ENCODE data around the gene CYP26A1. TPM values are rescaled to one million over a fixed set of nuclear protein-coding genes. Genes with fewer than 3 reads are reported as not detected.

The CYP26A1 gene
- total RNA-seq, 2 donors from 2014 or later, result 0.29 TPM; not detected in 1

- ATAC-seq (no peak), DNase-seq (no peak)
- intact Hi-C loops (cut with DNase I), result no loop called here
Measured at GRCh38 chr10:93063144-93063976, 10.3 kb upstream of the CYP26A1 start.

GRCh38 chr10:93063977-93064660 lies 9.6 kb upstream of the CYP26A1 start:
- intact Hi-C loops (cut with DNase I), result no loop called here
- ATAC-seq (no peak), DNase-seq (no peak)

DNA sequence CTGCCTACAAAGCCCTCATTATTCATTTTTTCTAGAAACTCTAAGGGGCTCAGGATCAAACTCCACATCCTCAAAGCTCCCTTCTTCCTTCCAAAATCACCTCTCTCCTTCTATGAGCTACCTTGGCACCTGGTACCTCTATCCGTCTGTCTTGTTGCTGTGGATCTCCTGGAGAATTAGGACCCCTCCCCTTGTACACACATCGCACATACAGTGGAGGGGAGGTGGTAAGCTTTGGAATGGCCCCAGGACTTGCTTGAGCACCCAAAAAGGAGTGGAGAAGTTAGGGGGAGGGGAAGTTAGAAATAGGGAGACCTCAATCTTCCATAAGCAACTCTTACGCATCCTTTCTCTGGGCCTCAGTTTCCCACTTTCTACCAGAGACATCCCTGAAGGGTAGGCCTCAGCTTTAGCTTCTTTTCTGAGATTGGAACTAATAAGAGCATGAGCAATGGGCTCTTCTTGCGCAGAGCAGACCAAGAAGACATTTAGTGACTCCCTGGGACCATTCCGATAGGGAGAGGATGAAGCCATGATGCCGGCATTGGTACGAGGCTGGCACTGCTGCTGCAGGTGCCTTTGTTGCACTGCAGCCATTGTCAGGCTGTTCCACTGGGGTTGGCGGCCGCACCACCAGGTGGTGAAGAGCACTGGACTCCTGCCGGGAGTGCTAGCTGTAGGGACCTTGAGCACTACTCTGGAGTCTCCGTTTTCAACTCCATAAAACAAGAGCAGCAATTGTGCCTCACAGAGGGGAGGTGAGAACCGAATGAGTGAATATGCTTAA lies 8.6 kb upstream of the CYP26A1 start:
- DNase-seq, result no peak

DNA sequence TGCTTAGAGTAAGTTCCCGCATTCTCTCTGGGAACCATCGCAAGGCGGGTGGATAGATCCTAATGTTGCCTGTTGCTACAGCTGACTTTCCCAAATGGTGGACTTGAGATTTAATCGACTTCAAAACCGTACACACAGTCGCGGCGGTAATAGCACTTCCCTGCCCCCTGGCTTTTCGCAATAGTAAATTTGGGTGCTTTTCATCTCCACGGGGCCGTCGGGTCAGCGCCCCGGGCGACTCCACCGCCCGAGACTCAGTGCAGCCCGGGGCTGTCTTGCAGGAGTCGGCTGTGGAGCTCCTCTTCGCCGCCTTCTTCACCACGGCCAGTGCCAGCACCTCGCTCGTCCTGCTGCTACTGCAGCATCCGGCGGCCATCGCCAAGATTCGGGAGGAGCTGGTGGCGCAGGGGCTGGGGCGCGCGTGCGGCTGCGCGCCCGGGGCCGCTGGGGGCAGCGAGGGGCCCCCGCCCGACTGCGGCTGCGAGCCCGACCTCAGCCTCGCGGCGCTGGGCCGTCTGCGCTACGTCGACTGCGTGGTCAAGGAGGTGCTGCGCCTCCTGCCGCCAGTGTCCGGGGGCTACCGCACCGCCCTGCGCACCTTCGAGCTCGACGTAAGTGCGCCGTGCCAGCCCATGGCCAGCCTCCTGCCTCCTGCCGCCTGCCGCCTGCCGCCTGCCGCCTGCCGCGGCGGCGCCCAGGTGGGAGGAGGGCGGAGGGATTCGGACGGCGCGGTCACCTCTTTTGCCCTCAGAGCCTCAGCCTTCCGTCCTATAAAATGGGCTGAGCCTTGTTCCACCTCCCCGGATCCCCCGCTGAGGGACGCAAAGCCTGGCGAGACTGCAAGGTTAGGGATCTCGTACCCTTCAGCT lies 7.8 kb upstream of the CYP26A1 start:
- ATAC-seq (no peak), DNase-seq (no peak)
- intact Hi-C loops (cut with DNase I), result no loop called here

More for the DNA sequence above, 8.6 kb upstream of the CYP26A1 start:
- intact Hi-C loops (cut with DNase I), result no loop called here
- no peak for ATAC-seq

- ATAC-seq (no peak), DNase-seq (no peak)
- intact Hi-C loops (cut with DNase I), result no loop called here
Measured at GRCh38 chr10:93066544-93066913, 7.2 kb upstream of the CYP26A1 start.

- no peak for DNase-seq
- intact Hi-C loops (cut with DNase I), result no loop called here
- ATAC-seq, result no peak
Measured at GRCh38 chr10:93067443-93068365, 6.0 kb upstream of the CYP26A1 start.

DNA sequence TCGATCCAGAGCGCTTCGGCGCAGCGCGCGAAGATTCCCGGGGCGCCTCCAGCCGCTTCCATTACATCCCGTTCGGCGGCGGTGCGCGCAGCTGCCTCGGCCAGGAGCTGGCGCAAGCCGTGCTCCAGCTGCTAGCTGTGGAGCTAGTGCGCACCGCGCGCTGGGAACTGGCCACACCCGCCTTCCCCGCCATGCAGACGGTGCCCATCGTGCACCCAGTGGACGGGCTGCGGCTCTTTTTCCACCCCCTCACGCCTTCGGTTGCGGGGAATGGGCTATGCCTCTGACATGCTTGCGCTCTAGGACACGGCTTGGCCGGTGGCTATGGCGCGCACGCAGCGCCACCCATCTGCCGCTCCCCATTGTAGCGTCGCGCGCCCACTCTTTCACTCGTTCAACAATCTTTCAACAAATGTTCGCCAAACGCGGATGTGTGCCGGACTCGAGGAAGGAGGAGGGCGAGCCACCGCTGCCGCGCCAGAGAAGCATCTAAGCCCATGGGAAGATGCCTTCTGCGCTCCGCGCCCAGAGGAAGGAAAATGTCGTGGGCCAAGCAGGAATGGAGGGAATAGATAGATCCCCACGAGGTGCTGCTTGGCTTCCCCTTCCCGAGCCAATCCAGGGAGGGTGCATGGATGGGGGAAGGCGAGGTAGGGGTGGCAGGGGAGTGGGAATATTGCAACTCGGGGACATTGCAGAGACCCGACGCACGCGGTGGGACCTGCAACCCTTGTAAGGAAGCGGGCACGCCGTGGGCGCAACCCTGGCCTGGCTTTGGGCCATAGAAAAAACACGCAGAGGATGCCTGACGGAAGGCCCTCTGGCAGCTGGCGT lies 5.1 kb upstream of the CYP26A1 start:
- DNase-seq (no peak), ATAC-seq (peak in 1 of 2 donors; percentile 28)
- intact Hi-C loops (cut with DNase I), result no loop called here

GRCh38 chr10:93069245-93069561 lies 4.5 kb upstream of the CYP26A1 start:
- DNase-seq, result no peak
- intact Hi-C loops (cut with DNase I), result no loop called here
- ATAC-seq, result no peak

DNA sequence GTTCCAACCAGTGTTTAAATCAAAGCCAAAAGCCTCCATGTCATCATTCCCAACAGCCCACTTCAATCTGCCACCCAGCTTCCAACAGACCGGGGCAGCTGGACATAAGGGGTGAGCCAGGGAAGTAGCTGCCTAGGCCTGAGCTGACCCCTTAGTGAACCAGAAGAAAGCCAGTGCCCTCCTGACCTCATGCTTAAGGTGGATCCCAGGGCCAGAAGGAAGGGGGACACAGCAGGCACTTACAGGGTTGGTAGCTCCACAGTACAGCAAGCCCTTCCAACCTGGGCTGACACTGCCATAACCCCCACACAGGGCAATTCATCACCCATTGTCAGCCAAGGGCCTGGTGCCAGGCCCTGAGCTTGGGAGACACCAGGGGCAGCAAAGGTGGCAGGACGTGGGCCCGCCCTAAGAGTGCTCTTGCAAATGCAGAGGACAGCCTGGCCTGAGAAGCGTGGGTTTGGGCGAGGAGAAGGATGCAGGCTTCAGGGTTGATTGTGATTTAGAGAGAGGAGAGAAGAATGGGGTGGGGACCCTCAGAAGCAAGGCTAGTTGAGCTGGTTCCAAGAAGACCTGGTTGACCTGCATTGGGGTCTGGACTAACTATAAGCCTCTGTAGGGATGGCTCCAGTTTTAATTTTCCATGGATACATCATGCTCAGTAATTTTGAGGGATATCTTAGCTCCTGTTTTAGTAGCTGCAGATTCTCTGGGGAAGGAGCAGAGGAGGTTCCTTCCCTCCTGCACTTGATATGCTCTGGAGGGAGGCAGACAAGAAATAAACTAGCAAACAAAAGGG lies 3.1 kb upstream of the CYP26A1 start:
- ATAC-seq (no peak), DNase-seq (no peak)
- intact Hi-C loops (cut with DNase I), result no loop called here

- intact Hi-C loops (cut with DNase I), result no loop called here
- DNase-seq, result no peak
- no peak for ATAC-seq
Measured at GRCh38 chr10:93071177-93071472, 2.6 kb upstream of the CYP26A1 start.

- intact Hi-C loops (cut with DNase I), result no loop called here
- DNase-seq (no peak), ATAC-seq (peak; percentile 22 to 28)
Measured at GRCh38 chr10:93071674-93072224, 1.9 kb upstream of the CYP26A1 start.

DNA sequence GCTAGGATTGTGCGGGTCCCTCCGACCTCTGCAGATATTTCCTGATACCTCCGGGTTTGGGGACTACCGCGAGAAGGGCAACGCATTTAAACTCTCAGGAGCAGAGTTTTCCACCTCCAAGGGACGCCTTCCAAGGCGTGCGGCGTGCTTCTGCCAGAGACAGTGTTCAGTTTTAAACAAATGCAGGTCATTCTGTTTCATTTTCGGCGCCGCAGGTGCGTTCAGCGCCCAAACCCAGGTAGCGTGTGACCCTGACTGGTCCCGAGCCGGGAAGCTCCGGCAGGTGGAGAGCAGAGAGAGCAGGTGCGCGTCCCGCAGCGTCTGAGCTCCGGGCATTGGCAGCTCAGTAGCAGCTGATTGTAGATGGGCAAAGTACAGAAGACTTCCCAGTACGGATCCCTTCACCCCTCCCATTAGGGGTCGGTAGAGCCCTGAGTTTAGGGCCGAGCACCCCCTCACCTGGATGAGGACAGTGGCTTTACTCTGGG lies 1.4 kb upstream of the CYP26A1 start:
- no peak for ATAC-seq
- intact Hi-C loops (cut with DNase I), result no loop called here
- no peak for DNase-seq

- DNase-seq, result no peak
- intact Hi-C loops (cut with DNase I), result no loop called here
Measured at GRCh38 chr10:93072713-93073538, 767 bp upstream of the CYP26A1 start.

GRCh38 chr10:93074147-93074596 lies 479 bp downstream of the CYP26A1 start:
- ATAC-seq (peak in 1 of 2 donors; percentile 17), DNase-seq (no peak)
- intact Hi-C loops (cut with DNase I), result no loop called here

More at GRCh38 chr10:93072713-93073538, 767 bp upstream of the CYP26A1 start:
- no peak for ATAC-seq
